HUES6 (cell line): ENCODE results near the gene TBC1D26.
"Not testable (repeated sequence)": the region's sequence is repeated elsewhere in the genome, so short reads cannot be mapped to it uniquely, and the experiment has no call there.

ENCODE experiments used
- H3K27ac ChIP-seq: 2 replicates; pipeline ENCODE4 v1.7.0; 2013; ENCODE audit warnings: low read depth, mild to moderate bottlenecking, low read length, inconsistent platforms
- H3K27me3 ChIP-seq: 2 replicates; pipeline ENCODE4 v1.6.1; 2013; ENCODE audit warnings: low read length; ENCODE audit not compliant: control insufficient read depth, insufficient read depth
- H3K36me3 ChIP-seq: 2 replicates; pipeline ENCODE4 v1.6.1; 2013; ENCODE audit warnings: low read length; ENCODE audit not compliant: control insufficient read depth, insufficient read depth
- H3K4me1 ChIP-seq: 2 replicates; pipeline ENCODE4 v1.6.1; 2013; ENCODE audit warnings: low read length; ENCODE audit not compliant: control insufficient read depth, insufficient read depth
- H3K4me3 ChIP-seq: 2 replicates; pipeline ENCODE4 v1.5.1; 2013; ENCODE audit warnings: low read depth, low read length
- H3K9ac ChIP-seq: one replicate; pipeline ENCODE4 v1.6.1; 2013; ENCODE audit warnings: mild to moderate bottlenecking, low read length
- H3K9me3 ChIP-seq: 2 replicates; pipeline ENCODE4 v1.6.1; 2013; ENCODE audit warnings: low read depth, low read length; ENCODE audit not compliant: control insufficient read depth, insufficient read depth

TBC1D26 gene

DNA sequence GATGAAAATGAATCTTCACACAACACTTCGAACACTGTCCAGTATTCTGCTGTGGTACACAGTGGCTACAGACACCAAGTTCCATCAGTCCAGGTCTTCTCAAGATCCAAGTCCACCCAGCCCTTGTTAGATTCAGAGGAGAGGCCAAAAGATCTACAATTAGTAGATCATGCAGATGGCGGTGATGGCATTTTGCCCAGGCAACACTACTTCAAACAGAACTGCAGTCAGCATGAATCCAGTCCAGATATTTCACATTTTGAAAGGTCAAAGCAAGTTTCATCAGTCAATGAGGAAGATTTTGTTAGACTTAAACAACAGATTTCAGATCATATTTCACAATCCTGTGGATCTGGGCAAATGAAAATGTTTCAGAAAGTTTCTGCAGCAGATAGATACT lies 52.3 kb downstream of the TBC1D26 start:
- H3K9ac ChIP-seq: not testable (repeated sequence)

DNA sequence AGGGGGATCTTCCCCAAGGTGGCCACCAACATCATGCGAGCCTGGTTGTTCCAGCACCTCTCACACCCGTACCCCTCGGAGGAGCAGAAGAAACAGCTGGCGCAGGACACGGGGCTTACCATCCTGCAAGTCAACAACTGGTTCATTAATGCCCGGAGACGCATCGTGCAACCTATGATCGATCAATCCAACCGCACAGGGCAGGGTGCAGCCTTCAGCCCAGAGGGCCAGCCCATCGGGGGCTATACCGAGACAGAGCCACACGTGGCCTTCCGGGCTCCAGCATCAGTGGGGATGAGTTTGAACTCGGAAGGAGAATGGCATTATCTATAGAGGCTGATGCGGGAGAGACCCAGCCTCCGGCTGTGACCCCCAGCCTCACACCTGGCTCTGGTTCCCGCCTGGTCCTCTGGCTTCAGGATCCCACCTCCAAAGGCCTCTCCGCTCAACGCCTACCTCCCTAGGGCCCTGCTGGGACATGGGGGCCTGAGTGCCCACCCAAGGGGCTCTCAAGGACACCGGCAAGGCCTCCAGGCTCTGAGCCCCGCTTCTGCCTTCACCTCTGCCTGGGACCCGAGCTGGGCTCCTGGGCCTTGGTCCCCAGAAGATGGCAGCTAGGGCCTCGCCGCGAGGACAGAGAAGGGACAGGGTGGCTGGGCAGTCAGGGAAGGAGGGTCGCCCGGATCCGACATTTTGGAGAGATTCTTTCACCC lies 55.4 kb downstream of the TBC1D26 start:
- not testable (repeated sequence) for H3K9ac ChIP-seq, H3K27me3 ChIP-seq, H3K4me3 ChIP-seq, H3K27ac ChIP-seq, H3K9me3 ChIP-seq, H3K4me1 ChIP-seq, H3K36me3 ChIP-seq

More for the DNA sequence above, 52.3 kb downstream of the TBC1D26 start:
- not testable (repeated sequence) for H3K27me3 ChIP-seq, H3K4me1 ChIP-seq, H3K9me3 ChIP-seq, H3K27ac ChIP-seq, H3K4me3 ChIP-seq, H3K36me3 ChIP-seq

GRCh38 chr17:15788365-15788764 lies 56.3 kb downstream of the TBC1D26 start:
- H3K9ac ChIP-seq, H3K9me3 ChIP-seq, H3K27me3 ChIP-seq, H3K4me3 ChIP-seq, H3K4me1 ChIP-seq, H3K36me3 ChIP-seq, H3K27ac ChIP-seq: not testable (repeated sequence)
